Calu3 (cell line): Measurements from ENCODE around the gene IGFN1. TPM values are rescaled to one million over a fixed set of nuclear protein-coding genes. Genes with fewer than 3 reads are reported as not detected.

Source experiments
- BruUV-seq: library from RNA; stranded (reverse); fragments of 400-500 nt; replicated peaks from 2 replicates; lab custom pipeline; 2021; lab: Mats Ljungman, UMichigan
- CTCF ChIA-PET: fragments of 300-600 bp; sonication (Branson Sonifier 250); formaldehyde crosslinking; loops from one replicate; lab custom pipeline; 2022; ENCODE audit warnings: antibody characterized with exemption; lab: Charles Lee
- DNase-seq: peaks from one replicate; pipeline ENCODE4 v3.0.0; 2022
- H3K27ac Mint-ChIP-seq: one replicate; pipeline ENCODE4 v1.8.0; 2022; ENCODE audit warnings: mixed read lengths; ENCODE audit not compliant: unreplicated experiment
- H3K27me3 Mint-ChIP-seq: one replicate; pipeline ENCODE4 v1.8.0; 2022; ENCODE audit warnings: mixed read lengths; ENCODE audit not compliant: unreplicated experiment
- H3K36me3 Mint-ChIP-seq: one replicate; pipeline ENCODE4 v1.8.0; 2022; ENCODE audit warnings: mild to moderate bottlenecking, moderate library complexity, mixed read lengths; ENCODE audit not compliant: insufficient read depth, unreplicated experiment
- H3K4me1 Mint-ChIP-seq: one replicate; pipeline ENCODE4 v1.8.0; 2022; ENCODE audit warnings: mild to moderate bottlenecking, low read depth, mixed read lengths; ENCODE audit not compliant: unreplicated experiment
- H3K4me3 Mint-ChIP-seq: one replicate; pipeline ENCODE4 v1.8.0; 2022; ENCODE audit warnings: mild to moderate bottlenecking, low read depth, moderate library complexity, mixed read lengths; ENCODE audit not compliant: unreplicated experiment
- H3K9me3 Mint-ChIP-seq: one replicate; pipeline ENCODE4 v1.8.0; 2022; ENCODE audit warnings: low read depth, mixed read lengths; ENCODE audit not compliant: unreplicated experiment
- intact Hi-C: fragments of 100-400 bp; cut with micrococcal nuclease; formaldehyde crosslinking; loops from one replicate; pipeline ENCODE4 v1.10.0; 2022; ENCODE audit not compliant: unreplicated experiment
- total RNA-seq: library from RNA; stranded (reverse); gene quantifications from 2 replicates; pipeline ENCODE4 v1.2.3, GENCODE V29; 2022
- TF ChIP-seq, protein P1 (sequence below): fragments of 200-600 bp; IDR thresholded peaks from one replicate; pipeline ENCODE4 v1.8.0; 2022; ENCODE audit warnings: antibody characterized with exemption; ENCODE audit not compliant: unreplicated experiment

IGFN1 gene
- total RNA-seq, 1 experiment from 2014 or later: not detected

GRCh38 chr1:201241736-201242135, 51.1 kb downstream of the IGFN1 start:
- intact Hi-C loops: no loop called here
- Mint-ChIP-seq H3K36me3 (no peaks in the 10 kb centered on the region), H3K4me3 (no peak overlapping the region), H3K27me3 (peaks cover 96% of the 10 kb centered on the region), H3K4me1 (peaks cover 8% of the 10 kb centered on the region), H3K9me3 (peaks cover 2% of the 10 kb centered on the region), H3K27ac (no peak overlapping the region)
- DNase-seq: no peak
- TF ChIP-seq, protein P1, sequence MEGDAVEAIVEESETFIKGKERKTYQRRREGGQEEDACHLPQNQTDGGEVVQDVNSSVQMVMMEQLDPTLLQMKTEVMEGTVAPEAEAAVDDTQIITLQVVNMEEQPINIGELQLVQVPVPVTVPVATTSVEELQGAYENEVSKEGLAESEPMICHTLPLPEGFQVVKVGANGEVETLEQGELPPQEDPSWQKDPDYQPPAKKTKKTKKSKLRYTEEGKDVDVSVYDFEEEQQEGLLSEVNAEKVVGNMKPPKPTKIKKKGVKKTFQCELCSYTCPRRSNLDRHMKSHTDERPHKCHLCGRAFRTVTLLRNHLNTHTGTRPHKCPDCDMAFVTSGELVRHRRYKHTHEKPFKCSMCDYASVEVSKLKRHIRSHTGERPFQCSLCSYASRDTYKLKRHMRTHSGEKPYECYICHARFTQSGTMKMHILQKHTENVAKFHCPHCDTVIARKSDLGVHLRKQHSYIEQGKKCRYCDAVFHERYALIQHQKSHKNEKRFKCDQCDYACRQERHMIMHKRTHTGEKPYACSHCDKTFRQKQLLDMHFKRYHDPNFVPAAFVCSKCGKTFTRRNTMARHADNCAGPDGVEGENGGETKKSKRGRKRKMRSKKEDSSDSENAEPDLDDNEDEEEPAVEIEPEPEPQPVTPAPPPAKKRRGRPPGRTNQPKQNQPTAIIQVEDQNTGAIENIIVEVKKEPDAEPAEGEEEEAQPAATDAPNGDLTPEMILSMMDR: no peak
- BruUV-seq: no TSS peak
- CTCF ChIA-PET: no interaction called here

- TF ChIP-seq, protein P1: no peak
- H3K27ac Mint-ChIP-seq: no peak overlapping the region
- CTCF ChIA-PET: no interaction called here
- peaks cover 8% of the 10 kb centered on the region for H3K4me1 Mint-ChIP-seq
- H3K9me3 Mint-ChIP-seq: peaks cover 2% of the 10 kb centered on the region
- no peak for DNase-seq
- intact Hi-C loops: loop anchor here (5.0 kb wide), 1 partner anchor 102 kb away; no protein-coding TSS in a partner anchor
- H3K36me3 Mint-ChIP-seq: no peaks in the 10 kb centered on the region
- H3K4me3 Mint-ChIP-seq: no peak overlapping the region
- BruUV-seq: no TSS peak
- peaks cover 85% of the 10 kb centered on the region for H3K27me3 Mint-ChIP-seq
Observed at GRCh38 chr1:201245082-201245481, 54.5 kb downstream of the IGFN1 start.

DNA sequence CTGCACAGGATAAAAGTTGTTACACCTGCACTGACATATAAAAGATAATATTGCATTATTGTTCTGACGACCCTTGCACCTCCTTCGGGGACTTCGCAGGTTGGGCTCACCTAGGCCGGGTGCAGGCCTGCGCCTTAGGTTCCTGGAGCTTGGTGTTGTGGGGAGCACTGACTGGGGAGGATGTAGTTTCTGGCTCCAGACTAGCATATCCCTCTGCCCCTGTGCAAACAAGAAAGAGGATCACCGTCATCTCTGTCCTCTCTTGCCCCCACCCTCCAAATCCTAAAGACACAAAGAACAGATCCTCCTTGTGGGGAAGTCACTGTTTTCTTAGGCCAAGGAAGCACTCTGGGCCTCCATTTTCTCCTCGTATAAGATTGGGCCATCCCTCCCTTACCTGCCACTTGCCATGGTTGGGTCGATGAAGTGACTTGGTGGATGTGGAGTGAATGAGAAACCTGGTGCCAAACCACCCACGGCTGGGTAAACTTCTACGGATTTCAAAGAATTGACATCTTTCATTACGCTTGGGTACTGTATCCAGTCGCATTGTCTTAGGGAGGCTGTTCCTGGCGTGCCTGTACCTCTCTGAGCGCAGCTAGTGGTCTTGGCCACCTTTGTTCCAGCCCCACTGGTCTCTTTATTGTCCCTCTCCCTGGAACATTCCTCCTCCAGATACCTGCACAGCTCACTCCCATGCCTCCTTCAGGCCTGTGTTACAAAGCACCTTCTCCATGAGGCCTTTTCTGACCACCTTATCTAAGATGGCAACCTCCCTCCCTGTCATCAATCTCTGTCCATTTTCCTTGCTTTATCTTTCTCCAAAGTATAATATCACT, 58.3 kb downstream of the IGFN1 start:
- CTCF ChIA-PET: interaction anchor here (1.3 kb wide), 1 partner anchor 112 kb away, joined by 3 read pairs; no protein-coding TSS in a partner anchor
- Mint-ChIP-seq H3K9me3 (no peaks in the 10 kb centered on the region), H3K27me3 (peaks cover 68% of the 10 kb centered on the region), H3K36me3 (no peaks in the 10 kb centered on the region), H3K4me1 (peaks cover 8% of the 10 kb centered on the region), H3K4me3 (no peak overlapping the region), H3K27ac (no peak overlapping the region)
- DNase-seq: no peak
- TF ChIP-seq, protein P1: no peak
- intact Hi-C loops: loop anchor here (5.0 kb wide), 1 partner anchor 98 kb away; no protein-coding TSS in a partner anchor
- no TSS peak for BruUV-seq

DNA sequence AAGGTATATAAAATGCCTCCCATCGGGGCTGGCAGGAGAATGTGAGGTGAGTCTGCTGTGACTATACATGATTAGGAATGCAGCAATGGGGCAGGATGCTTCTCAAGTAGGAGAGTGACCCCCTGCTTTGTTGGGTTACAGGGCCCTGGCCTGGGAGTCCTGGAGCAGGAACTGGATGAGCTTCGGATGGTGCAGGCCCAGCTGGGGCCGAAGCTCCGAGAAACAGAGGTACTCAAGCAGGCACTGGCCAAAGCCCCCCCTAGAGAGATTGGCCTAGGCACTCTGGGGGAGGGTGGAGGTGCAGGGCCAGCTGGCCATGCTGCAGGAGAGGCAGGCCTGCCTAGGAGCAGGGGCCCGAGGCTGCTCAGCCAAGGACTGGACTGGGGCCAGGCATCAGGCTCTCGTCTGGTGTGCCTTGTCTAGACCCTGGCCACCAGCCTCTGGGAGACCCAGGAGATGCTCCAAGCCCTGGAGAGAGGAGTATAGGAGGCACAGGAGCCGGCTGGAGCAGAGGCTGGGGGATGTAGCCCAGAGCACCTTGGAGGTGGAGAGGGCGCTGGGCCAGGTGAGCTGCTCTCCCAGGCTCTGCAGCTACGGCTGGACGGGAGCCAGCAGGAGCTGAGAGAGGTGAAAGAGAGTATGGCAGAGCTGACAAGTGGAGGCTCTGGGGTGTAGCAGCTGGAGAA, 59.8 kb downstream of the IGFN1 start:
- Mint-ChIP-seq H3K4me3 (no peak overlapping the region), H3K4me1 (peaks cover under 1% of the 10 kb centered on the region), H3K27me3 (peaks cover 53% of the 10 kb centered on the region), H3K27ac (no peak overlapping the region), H3K36me3 (no peaks in the 10 kb centered on the region), H3K9me3 (no peaks in the 10 kb centered on the region)
- TF ChIP-seq, protein P1: no peak
- DNase-seq: no peak
- intact Hi-C loops: no loop called here
- CTCF ChIA-PET: interaction anchor here (1.2 to 1.3 kb wide), 2 partner anchors 96 to 110 kb away, joined by 3 to 4 read pairs; no protein-coding TSS in a partner anchor
- BruUV-seq: no TSS peak
